Endothelial cell of umbilical vein (primary cell): ENCODE measurements around the gene SLC15A3. TPM values are rescaled to one million over a fixed set of nuclear protein-coding genes. Genes with fewer than 3 reads are reported as not detected.

Experiments
- BruUV-seq: library from RNA; stranded (reverse); fragments of 400-500 nt; replicated peaks from 2 replicates; lab custom pipeline; 2021; lab: Mats Ljungman, UMichigan
- CTCF ChIA-PET: fragments of 300-600, 350-600 bp; sonication (Branson Sonifier 250); formaldehyde crosslinking; loops from one replicate; lab custom pipeline; 2021; ENCODE audit warnings: antibody characterized with exemption, inconsistent platforms; lab: Charles Lee
- POLR2A ChIA-PET: fragments of 300-600, 350-600 bp; sonication (Branson Sonifier 250); formaldehyde crosslinking; loops from one replicate; lab custom pipeline; 2021; ENCODE audit warnings: antibody characterized with exemption, inconsistent platforms; lab: Charles Lee
- DNase-seq: peaks from one replicate; pipeline ENCODE4 v3.0.0-alpha.2; 2011; ENCODE audit warnings: low read depth, low spot score
- FAIRE-seq: peaks from 2 replicates; lab custom pipeline; 2011; peaks lifted over from hg19 to GRCh38; lab: Jason Lieb, UNC
- H2AFZ ChIP-seq: 2 replicates; pipeline ENCODE4 v1.6.0; 2012; ENCODE audit warnings: low read depth, low read length, control low read depth, inconsistent platforms
- H3K27ac ChIP-seq: 2 replicates; pipeline ENCODE4 v1.5.1; 2011; ENCODE audit warnings: low read depth, mild to moderate bottlenecking, control low read depth, low read length, moderate library complexity; ENCODE audit not compliant: insufficient read depth
- H3K27me3 ChIP-seq, 2 experiments: 2 replicates each; pipeline versions ENCODE4 v1.6.0 to v1.6.1; 2011; ENCODE audit warnings: low read length in 2 of 2, mixed read lengths in 1 of 2; ENCODE audit not compliant: control insufficient read depth in 2 of 2, insufficient read depth in 2 of 2
- H3K36me3 ChIP-seq, 2 experiments: 2 replicates in 1 of 2; 3 replicates in 1 of 2; pipeline ENCODE4 v1.5.1; 2011; ENCODE audit warnings: low read length in 2 of 2, mild to moderate bottlenecking in 1 of 2, moderate library complexity in 1 of 2; ENCODE audit not compliant: control insufficient read depth in 2 of 2, insufficient read depth in 2 of 2; ENCODE audit errors: extremely low read depth in 1 of 2
- H3K4me1 ChIP-seq: 3 replicates; pipeline ENCODE4 v1.5.1; 2011; ENCODE audit warnings: mild to moderate bottlenecking, low read length; ENCODE audit not compliant: control insufficient read depth, insufficient read depth; ENCODE audit errors: extremely low read depth
- H3K4me2 ChIP-seq: 2 replicates; pipeline ENCODE4 v1.6.1; 2011; ENCODE audit warnings: low read length, control low read depth, mixed read lengths; ENCODE audit not compliant: insufficient read depth
- H3K4me3 ChIP-seq, 3 experiments: fragments of 200-600 bp in 1 of 3; sonication (generic), shearing (Covaris generic) in 1 of 3; replicated peaks in 1 of 3; 2 replicates each; pipeline ENCODE4 v1.5.1; 2011 to 2016; ENCODE audit warnings: control low read depth in 3 of 3, low read length in 3 of 3, mild to moderate bottlenecking in 2 of 3, inconsistent platforms in 1 of 3, low read depth in 1 of 3, moderate library complexity in 1 of 3; ENCODE audit not compliant: insufficient read depth in 1 of 3
- H3K79me2 ChIP-seq: 2 replicates; pipeline ENCODE4 v1.6.0; 2012; ENCODE audit warnings: low read length, inconsistent platforms; ENCODE audit not compliant: control insufficient read depth, insufficient read depth
- H3K9ac ChIP-seq: replicated peaks from 2 replicates; pipeline ENCODE3; 2011; ENCODE audit warnings: low read length, control low read depth; ENCODE audit not compliant: insufficient read depth; ENCODE audit errors: extremely low read depth
- H3K9me1 ChIP-seq: replicated peaks from 3 replicates; pipeline ENCODE4 v1.6.0; 2011; ENCODE audit warnings: mild to moderate bottlenecking, low read length; ENCODE audit not compliant: control insufficient read depth, insufficient read depth; ENCODE audit errors: extremely low read depth
- H3K9me3 ChIP-seq: replicated peaks from 2 replicates; pipeline ENCODE4 v1.5.1; 2012; ENCODE audit warnings: low read length, inconsistent platforms; ENCODE audit not compliant: control insufficient read depth, insufficient read depth
- H4K20me1 ChIP-seq: replicated peaks from 2 replicates; pipeline ENCODE3; 2011; ENCODE audit warnings: mild to moderate bottlenecking, low read length; ENCODE audit not compliant: control insufficient read depth, insufficient read depth; ENCODE audit errors: extremely low read depth
- CTCF ChIP-seq, 2 donors: IDR thresholded peaks; 1 replicate in 1 of 2; 2 replicates in 1 of 2; pipeline ENCODE4 v1.5.1; 2011; ENCODE audit warnings: low read length in 2 of 2, mild to moderate bottlenecking in 2 of 2, moderate library complexity in 2 of 2, control low read depth in 1 of 2, inconsistent platforms in 1 of 2, low read depth in 1 of 2; ENCODE audit not compliant: insufficient read depth in 1 of 2; ENCODE audit errors: extremely low read depth in 1 of 2
- EZH2 ChIP-seq: IDR thresholded peaks from 2 replicates; pipeline ENCODE4 v1.6.1; 2012; ENCODE audit warnings: borderline replicate concordance, low read depth, mild to moderate bottlenecking, moderate library complexity, low read length, inconsistent platforms; ENCODE audit not compliant: severe bottlenecking
- FOS ChIP-seq: IDR thresholded peaks from 2 replicates; pipeline ENCODE4 v1.6.1; 2011; ENCODE audit warnings: mild to moderate bottlenecking, low read length, moderate library complexity, borderline replicate concordance; ENCODE audit not compliant: insufficient read depth
- GATA2 ChIP-seq: IDR thresholded peaks from 2 replicates; pipeline ENCODE4 v1.7.0; 2011; ENCODE audit warnings: low read depth, mild to moderate bottlenecking, moderate library complexity, mixed read lengths, low read length; ENCODE audit not compliant: insufficient read length, insufficient read depth
- JUN ChIP-seq: IDR thresholded peaks from 2 replicates; pipeline ENCODE4 v1.6.1; 2011; ENCODE audit warnings: borderline replicate concordance, low read depth; ENCODE audit not compliant: insufficient read length, insufficient read depth
- MYC ChIP-seq: IDR thresholded peaks from one replicate; pipeline ENCODE4 v1.6.1; 2011; ENCODE audit warnings: mild to moderate bottlenecking, low read depth, low read length
- POLR2A ChIP-seq: IDR thresholded peaks from 2 replicates; pipeline ENCODE4 v1.6.1; 2012; ENCODE audit warnings: low read depth, mild to moderate bottlenecking, control low read depth, low read length
- POLR2AphosphoS5 ChIP-seq: IDR thresholded peaks from 2 replicates; pipeline ENCODE4 v1.6.1; 2012; ENCODE audit warnings: low read depth, mild to moderate bottlenecking, control low read depth, low read length, moderate library complexity; ENCODE audit not compliant: insufficient read depth
- dilution Hi-C: fragments of 300-500 bp; cut with MboI; formaldehyde crosslinking; loops from one replicate; pipeline ENCODE4 v1.15.0; 2019; ENCODE audit warnings: low sequenced_read_pairs; ENCODE audit not compliant: extremely low pct_ligation_motif_present
- intact Hi-C: fragments of 100-400 bp; cut with micrococcal nuclease; formaldehyde crosslinking; loops from one replicate; pipeline ENCODE4 v1.10.0; 2022
- polyA plus RNA-seq, 4 experiments: library from polyadenylated mRNA; depleted of rRNA in 3 of 4; stranded (reverse) in 3 of 4; unstranded in 1 of 4; fragments of >200 nt; gene quantifications; 2 replicates each; pipeline versions ENCODE4 v1.2.1 to v1.2.3, GENCODE V29; 2011 to 2012; ENCODE audit warnings: missing spikeins in 1 of 4
- total RNA-seq: library from RNA; stranded (reverse); gene quantifications from 2 replicates; pipeline ENCODE4 v1.2.3, GENCODE V29; 2021

Gene SLC15A3
- total and polyA plus RNA-seq, 2 donors (not counting 3 experiments of a cell fraction or from before 2014, with no cell fraction given), result 3.3 to 4.4 TPM

GRCh38 chr11:60970369-60970774, 18.4 kb upstream of the SLC15A3 start:
- TF ChIP-seq POLR2A, result no peak
- peak; percentile 82 for TF ChIP-seq CTCF (IDR thresholded peaks at IDR 0.05; ENCODE audit: extremely low read depth in 1 of 2, insufficient read depth in 1 of 2, low read depth in 1 of 2, low read length in 2 of 2)
- no peak for TF ChIP-seq POLR2AphosphoS5
- Histone ChIP-seq H3K4me3 (no peak overlapping the region), H3K27me3 (peaks cover 3 to 8% of the 10 kb centered on the region in 2 experiments), H3K4me1 (no peaks in the 10 kb centered on the region), H3K9me1 (no peaks in the 10 kb centered on the region), H3K4me2 (no peak overlapping the region), H2AFZ (no peak overlapping the region), H3K9me3 (no peaks in the 10 kb centered on the region), H3K9ac (no peak overlapping the region), H3K36me3 (no peaks in the 10 kb centered on the region), H4K20me1 (no peaks in the 10 kb centered on the region), H3K27ac (no peak overlapping the region), H3K79me2 (no peaks in the 10 kb centered on the region)
- BruUV-seq, result no TSS peak
- dilution Hi-C loops, result no loop called here
- FAIRE-seq (peak; percentile 80), DNase-seq (peak; percentile 36)
- POLR2A ChIA-PET, result no interaction called here
- CTCF ChIA-PET, result interaction anchor here (0.6 to 2.1 kb wide), 23 partner anchors 8 to 220 kb away, joined by 3 to 9 read pairs (median 4); no protein-coding TSS in a partner anchor
- intact Hi-C loops, result loop anchor here (1.0 to 2.0 kb wide), 3 partner anchors 159 to 224 kb away; no protein-coding TSS in a partner anchor

GRCh38 chr11:60968223-60968622, 16.2 kb upstream of the SLC15A3 start:
- Histone ChIP-seq H3K9me1 (no peaks in the 10 kb centered on the region), H3K4me1 (no peaks in the 10 kb centered on the region), H2AFZ (no peak overlapping the region), H3K9ac (no peak overlapping the region), H3K79me2 (no peaks in the 10 kb centered on the region), H3K27ac (no peak overlapping the region), H3K9me3 (no peaks in the 10 kb centered on the region), H4K20me1 (no peaks in the 10 kb centered on the region), H3K4me3 (no peak overlapping the region), H3K36me3 (no peaks in the 10 kb centered on the region), H3K4me2 (no peak overlapping the region), H3K27me3 (peaks cover 3 to 8% of the 10 kb centered on the region in 2 experiments)
- no TSS peak for BruUV-seq
- DNase-seq (no peak), FAIRE-seq (no peak)
- CTCF ChIA-PET, result interaction anchor here (0.7 kb wide), 1 partner anchor 25 kb away, joined by 3 read pairs; no protein-coding TSS in a partner anchor
- TF ChIP-seq CTCF (IDR thresholded peaks at IDR 0.05; ENCODE audit: extremely low read depth in 1 of 2, insufficient read depth in 1 of 2, low read depth in 1 of 2, low read length in 2 of 2), result no peak
- TF ChIP-seq MYC, result no peak
- no peak for TF ChIP-seq POLR2A
- no peak for TF ChIP-seq EZH2
- no peak for TF ChIP-seq JUN
- no peak for TF ChIP-seq GATA2
- TF ChIP-seq FOS, result no peak
- POLR2A ChIA-PET, result no interaction called here
- dilution Hi-C loops (no loop called here), intact Hi-C loops (no loop called here)
